GM20431 (cell line): ENCODE results near the gene PIBF1.

Source experiments
- in situ Hi-C: fragments of 300-500 bp; cut with MseI, MboI; formaldehyde crosslinking; loops from one replicate; pipeline ENCODE4 v1.15.0; 2020; ENCODE audit warnings: low sequenced_read_pairs; ENCODE audit not compliant: unreplicated experiment

PIBF1 gene

GRCh38 chr13:73056565-73056962 is 274.6 kb downstream of the PIBF1 start:
- in situ Hi-C loops = no loop called here

GRCh38 chr13:73057284-73058063 is 275.5 kb downstream of the PIBF1 start:
- in situ Hi-C loops = no loop called here

- in situ Hi-C loops = no loop called here
Measured at GRCh38 chr13:73058064-73058313, 276.1 kb downstream of the PIBF1 start.

DNA sequence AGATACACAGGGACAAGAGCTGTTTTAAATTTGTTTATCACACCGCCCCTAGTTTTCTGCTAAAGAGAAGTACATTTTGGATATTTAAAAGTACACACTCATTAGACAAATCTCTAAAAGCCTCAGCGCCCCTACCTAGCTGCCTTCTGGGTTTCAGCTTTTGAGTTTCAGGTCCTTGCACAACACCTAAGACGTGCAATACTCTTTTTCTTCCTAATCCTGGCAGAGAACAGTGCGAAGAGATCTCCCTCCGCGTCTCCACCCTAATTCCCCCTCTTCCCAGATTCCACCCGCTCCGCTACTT is 276.5 kb downstream of the PIBF1 start:
- in situ Hi-C loops = no loop called here

GRCh38 chr13:73058736-73059459 is 277.0 kb downstream of the PIBF1 start, which contains the start of gene KLF5:
TSS of gene KLF5 (plus strand) at chr13:73059005. CDS start at chr13:73059328, 323 bp downstream.
- in situ Hi-C loops = no loop called here

GRCh38 chr13:73059460-73060250 is 277.7 kb downstream of the PIBF1 start:
- in situ Hi-C loops = no loop called here

DNA sequence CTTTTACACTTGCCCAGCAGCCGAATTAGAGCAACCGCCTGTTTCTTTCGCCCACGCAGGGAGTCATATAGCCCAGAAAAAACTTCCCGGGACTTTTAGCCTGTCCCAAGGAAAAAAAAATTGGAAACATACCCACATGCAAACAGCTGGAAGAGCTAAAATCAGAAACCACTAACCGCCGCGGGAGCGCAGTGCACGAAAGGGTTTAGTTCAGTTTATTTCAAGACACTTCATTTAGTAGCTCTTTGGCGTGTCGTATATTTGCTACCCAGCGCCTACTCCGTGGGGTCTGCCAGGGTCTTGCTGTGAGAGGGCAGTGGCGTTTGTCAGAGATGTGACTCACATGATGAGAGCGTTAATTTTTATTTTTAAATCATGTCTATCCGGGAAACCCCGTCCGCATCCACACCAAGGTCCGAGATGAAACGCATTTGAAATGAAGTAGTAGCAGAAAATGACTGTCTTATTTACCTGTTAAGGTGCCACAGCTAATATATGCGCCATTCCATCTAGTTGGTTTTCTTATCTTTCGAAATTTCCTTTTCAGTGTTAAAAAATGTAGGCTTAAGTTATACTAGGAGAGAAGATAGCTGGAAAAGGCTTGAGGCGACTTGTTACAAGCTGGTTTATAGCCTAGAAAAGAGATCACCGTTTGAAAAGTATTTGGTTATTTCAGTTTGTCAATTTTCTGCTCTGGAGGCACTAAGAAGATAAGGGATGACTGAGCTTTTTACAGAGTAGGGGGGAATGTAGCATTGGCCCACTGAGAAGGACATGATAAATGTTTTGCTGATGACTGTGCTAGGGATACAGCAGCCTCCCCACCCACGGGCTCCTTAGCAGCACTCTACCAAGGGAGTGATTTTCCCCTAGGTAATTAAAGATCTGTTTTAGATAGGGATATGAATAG is 278.6 kb downstream of the PIBF1 start:
- in situ Hi-C loops = no loop called here

DNA sequence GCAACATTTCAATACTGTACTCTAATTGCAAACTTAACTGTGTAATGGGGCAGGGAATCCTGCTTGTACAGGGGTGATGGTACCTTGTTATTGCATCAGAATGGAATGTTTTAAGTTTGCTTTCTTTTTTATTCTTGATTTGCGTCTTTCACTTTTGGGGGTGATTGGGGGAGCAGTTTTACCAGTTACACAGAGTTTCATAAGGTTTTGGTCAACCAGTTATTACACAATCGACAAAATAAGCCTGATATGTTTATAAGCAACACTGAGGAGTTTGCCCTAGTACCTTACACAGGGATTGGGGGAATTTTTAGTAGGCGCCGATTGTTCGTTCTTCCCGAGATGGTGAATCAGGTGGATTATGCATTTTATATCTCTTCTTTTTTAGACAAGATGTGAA is 279.5 kb downstream of the PIBF1 start:
- in situ Hi-C loops = no loop called here

DNA sequence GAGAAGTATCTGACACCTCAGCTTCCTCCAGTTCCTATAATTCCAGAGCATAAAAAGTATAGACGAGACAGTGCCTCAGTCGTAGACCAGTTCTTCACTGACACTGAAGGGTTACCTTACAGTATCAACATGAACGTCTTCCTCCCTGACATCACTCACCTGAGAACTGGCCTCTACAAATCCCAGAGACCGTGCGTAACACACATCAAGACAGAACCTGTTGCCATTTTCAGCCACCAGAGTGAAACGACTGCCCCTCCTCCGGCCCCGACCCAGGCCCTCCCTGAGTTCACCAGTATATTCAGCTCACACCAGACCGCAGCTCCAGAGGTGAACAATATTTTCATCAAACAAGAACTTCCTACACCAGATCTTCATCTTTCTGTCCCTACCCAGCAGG is 279.9 kb downstream of the PIBF1 start:
- in situ Hi-C loops = no loop called here

DNA sequence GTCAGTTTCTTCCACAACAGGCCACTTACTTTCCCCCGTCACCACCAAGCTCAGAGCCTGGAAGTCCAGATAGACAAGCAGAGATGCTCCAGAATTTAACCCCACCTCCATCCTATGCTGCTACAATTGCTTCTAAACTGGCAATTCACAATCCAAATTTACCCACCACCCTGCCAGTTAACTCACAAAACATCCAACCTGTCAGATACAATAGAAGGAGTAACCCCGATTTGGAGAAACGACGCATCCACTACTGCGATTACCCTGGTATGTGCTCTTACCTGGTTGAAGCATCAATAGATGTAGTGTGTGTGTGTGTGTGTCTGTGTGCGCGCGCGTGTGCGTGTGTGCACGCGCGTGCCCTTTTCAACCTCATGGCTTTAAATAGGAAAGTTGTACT is 280.5 kb downstream of the PIBF1 start:
- in situ Hi-C loops = no loop called here

DNA sequence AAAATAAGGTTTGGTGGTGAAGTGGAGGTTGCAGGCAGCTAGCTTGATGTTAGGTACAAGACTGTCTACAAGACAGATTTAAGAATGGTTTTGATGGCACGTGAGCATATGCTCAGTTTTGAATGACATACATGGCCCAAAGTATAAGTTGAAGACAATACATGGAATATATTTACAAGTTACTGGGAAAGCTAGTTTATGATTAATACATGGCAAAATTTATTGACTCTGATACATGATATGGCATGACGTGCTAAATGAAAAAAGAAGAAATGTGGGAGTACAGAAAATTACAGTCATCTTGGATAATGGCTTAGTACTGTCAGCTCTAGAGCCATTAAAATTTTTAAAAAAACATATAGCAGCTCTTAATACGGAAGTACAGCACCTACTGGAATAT is 281.2 kb downstream of the PIBF1 start:
- in situ Hi-C loops = no loop called here

GRCh38 chr13:73065036-73065435 is 283.1 kb downstream of the PIBF1 start:
- in situ Hi-C loops = no loop called here

GRCh38 chr13:73065665-73066340 is 283.9 kb downstream of the PIBF1 start:
- in situ Hi-C loops = no loop called here
